Fibroblast of lung (primary cell): ENCODE measurements around the gene LIPT1. TPM values are rescaled to one million over a fixed set of nuclear protein-coding genes. Genes with fewer than 3 reads are reported as not detected.
"Not testable (repeated sequence)": the region's sequence is repeated elsewhere in the genome, so short reads cannot be mapped to it uniquely, and the experiment has no call there.

Experiments used
- DNase-seq, 2 donors: peaks; one replicate each; pipeline versions ENCODE4 v3.0.0 to v3.0.0-alpha.2; 2010; ENCODE audit warnings: low read depth in 2 of 2
- H2AFZ ChIP-seq: 2 replicates; pipeline ENCODE4 v1.5.1; 2012; ENCODE audit warnings: low read length, control low read depth, inconsistent platforms
- H3K27ac ChIP-seq: 2 replicates; pipeline ENCODE4 v1.5.1; 2011; ENCODE audit warnings: low read length, control low read depth; ENCODE audit not compliant: insufficient read depth
- H3K27me3 ChIP-seq: 2 replicates; pipeline ENCODE4 v1.5.1; 2011; ENCODE audit warnings: mild to moderate bottlenecking, low read length; ENCODE audit not compliant: control insufficient read depth, insufficient read depth
- H3K36me3 ChIP-seq: 2 replicates; pipeline ENCODE4 v1.5.1; 2011; ENCODE audit warnings: low read length; ENCODE audit not compliant: control insufficient read depth, insufficient read depth
- H3K4me1 ChIP-seq: 2 replicates; pipeline ENCODE4 v1.5.1; 2011; ENCODE audit warnings: low read length; ENCODE audit not compliant: control insufficient read depth, insufficient read depth; ENCODE audit errors: extremely low read depth
- H3K4me2 ChIP-seq: 2 replicates; pipeline ENCODE4 v1.5.1; 2011; ENCODE audit warnings: low read length, control low read depth; ENCODE audit not compliant: insufficient read depth; ENCODE audit errors: extremely low read depth
- H3K4me3 ChIP-seq, 4 experiments: fragments of 200-600 bp in 1 of 4; sonication (generic) in 1 of 4; replicated peaks in 1 of 4; 2 replicates each; pipeline ENCODE4 v1.5.1; 2011 to 2016; ENCODE audit warnings: low read length in 4 of 4, low read depth in 3 of 4, mild to moderate bottlenecking in 3 of 4, control low read depth in 2 of 4, inconsistent platforms in 1 of 4, mixed read lengths in 1 of 4; ENCODE audit not compliant: insufficient read depth in 1 of 4; ENCODE audit errors: control extremely low read depth in 1 of 4
- H3K79me2 ChIP-seq: 2 replicates; pipeline ENCODE4 v1.5.1; 2012; ENCODE audit warnings: mild to moderate bottlenecking, low read length, inconsistent platforms; ENCODE audit not compliant: control insufficient read depth, insufficient read depth
- H3K9ac ChIP-seq: 2 replicates; pipeline ENCODE4 v1.5.1; 2011; ENCODE audit warnings: mild to moderate bottlenecking, low read length, control low read depth; ENCODE audit not compliant: insufficient read depth
- H3K9me3 ChIP-seq: 2 replicates; pipeline ENCODE4 v1.5.1; 2012; ENCODE audit warnings: low read depth, low read length; ENCODE audit not compliant: control insufficient read depth, insufficient read depth
- H4K20me1 ChIP-seq: 2 replicates; pipeline ENCODE4 v1.5.1; 2011; ENCODE audit warnings: low read length; ENCODE audit not compliant: control insufficient read depth, insufficient read depth; ENCODE audit errors: extremely low read depth
- CTCF ChIP-seq, 2 donors: IDR thresholded peaks in 1 of 2; conservative IDR thresholded peaks in 1 of 2; 1 replicate in 1 of 2; 2 replicates in 1 of 2; pipeline ENCODE4 v1.5.1; 2011 to 2012; ENCODE audit warnings: low read length in 2 of 2, control low read depth in 1 of 2, inconsistent platforms in 1 of 2, low read depth in 1 of 2, mild to moderate bottlenecking in 1 of 2
- EZH2 ChIP-seq: IDR thresholded peaks from 2 replicates; pipeline ENCODE4 v1.5.1; 2012; ENCODE audit warnings: low read length, control low read depth, mild to moderate bottlenecking; ENCODE audit errors: missing control alignments
- polyA plus RNA-seq, 2 donors: library from polyadenylated mRNA; depleted of rRNA in 1 of 2; stranded (reverse) in 1 of 2; unstranded in 1 of 2; fragments of >200 nt; gene quantifications; 2 replicates each; pipeline ENCODE4 v1.2.1, GENCODE V29; 2011 to 2012; ENCODE audit warnings: missing spikeins in 1 of 2
- total RNA-seq: library from RNA; depleted of rRNA; stranded (reverse); fragments of >200 nt; gene quantifications from 2 replicates; pipeline ENCODE4 v1.2.1, GENCODE V29; 2014

LIPT1 gene
- total and polyA plus RNA-seq, 2 donors (not counting 1 experiment from before 2014, with no cell fraction given) = 5.9 to 7.6 TPM

GRCh38 chr2:99111945-99112344 is 42.8 kb upstream of the LIPT1 start:
- no peak for TF ChIP-seq EZH2
- no peak for TF ChIP-seq CTCF (conservative IDR thresholded peaks at IDR 0.05 in 1 of 2, IDR thresholded peaks at IDR 0.05 in 1 of 2; ENCODE audit: low read depth in 1 of 2, low read length in 2 of 2)
- DNase-seq = no peak
- H3K27ac ChIP-seq = no peak overlapping the region
- no peaks in the 10 kb centered on the region for H3K27me3 ChIP-seq
- no peaks in the 10 kb centered on the region for H3K9me3 ChIP-seq
- no peaks in the 10 kb centered on the region for H3K4me1 ChIP-seq
- H3K36me3 ChIP-seq = no peaks in the 10 kb centered on the region
- no peaks in the 10 kb centered on the region for H3K79me2 ChIP-seq
- H3K4me2 ChIP-seq = no peak overlapping the region
- no peak overlapping the region for H3K9ac ChIP-seq
- H4K20me1 ChIP-seq = no peaks in the 10 kb centered on the region
- H2AFZ ChIP-seq = no peak overlapping the region
- H3K4me3 ChIP-seq = no peak overlapping the region

GRCh38 chr2:99112617-99113016 is 42.1 kb upstream of the LIPT1 start:
- H3K27me3 ChIP-seq = no peaks in the 10 kb centered on the region
- H3K79me2 ChIP-seq = no peaks in the 10 kb centered on the region
- H3K4me1 ChIP-seq = no peaks in the 10 kb centered on the region
- no peaks in the 10 kb centered on the region for H3K9me3 ChIP-seq
- no peaks in the 10 kb centered on the region for H3K36me3 ChIP-seq
- no peak overlapping the region for H3K27ac ChIP-seq
- TF ChIP-seq EZH2 (no peak), CTCF (conservative IDR thresholded peaks at IDR 0.05 in 1 of 2, IDR thresholded peaks at IDR 0.05 in 1 of 2; ENCODE audit: low read depth in 1 of 2, low read length in 2 of 2) (no peak)
- no peak overlapping the region for H2AFZ ChIP-seq
- no peak for DNase-seq
- H4K20me1 ChIP-seq = no peaks in the 10 kb centered on the region
- H3K9ac ChIP-seq = no peak overlapping the region
- H3K4me3 ChIP-seq = no peak overlapping the region
- H3K4me2 ChIP-seq = no peak overlapping the region

GRCh38 chr2:99127981-99128380 is 26.8 kb upstream of the LIPT1 start:
- Histone ChIP-seq H3K9ac (no peak overlapping the region), H3K36me3 (no peaks in the 10 kb centered on the region), H3K27me3 (no peaks in the 10 kb centered on the region), H3K4me1 (no peaks in the 10 kb centered on the region), H3K4me3 (no peak overlapping the region), H3K79me2 (no peaks in the 10 kb centered on the region), H3K9me3 (no peaks in the 10 kb centered on the region), H3K27ac (no peak overlapping the region), H2AFZ (no peak overlapping the region), H3K4me2 (no peak overlapping the region), H4K20me1 (no peaks in the 10 kb centered on the region)
- no peak for TF ChIP-seq EZH2
- no peak for TF ChIP-seq CTCF (conservative IDR thresholded peaks at IDR 0.05 in 1 of 2, IDR thresholded peaks at IDR 0.05 in 1 of 2; ENCODE audit: low read depth in 1 of 2, low read length in 2 of 2)
- DNase-seq = no peak

- not testable (repeated sequence) for DNase-seq, H3K36me3 ChIP-seq, H4K20me1 ChIP-seq, H3K27ac ChIP-seq, H3K9me3 ChIP-seq, H3K9ac ChIP-seq, H3K4me2 ChIP-seq, H3K4me3 ChIP-seq, H3K27me3 ChIP-seq, H3K79me2 ChIP-seq, H3K4me1 ChIP-seq, H2AFZ ChIP-seq
Measured at GRCh38 chr2:99135044-99135556, 19.7 kb upstream of the LIPT1 start.
